PC-9 (cell line): ENCODE results near the gene MTFMT.

ENCODE experiments used
- CTCF ChIP-seq: fragments of 200-600 bp; sonication (generic); conservative IDR thresholded peaks from 2 replicates; pipeline ENCODE4 v1.6.1; 2017; ENCODE audit warnings: mixed run types, antibody characterized with exemption, mild to moderate bottlenecking, moderate library complexity
- EZH2 ChIP-seq: fragments of 200-600 bp; sonication (generic); IDR thresholded peaks from 2 replicates; pipeline ENCODE4 v1.8.0; 2017; ENCODE audit warnings: antibody characterized with exemption, low read depth

DNA sequence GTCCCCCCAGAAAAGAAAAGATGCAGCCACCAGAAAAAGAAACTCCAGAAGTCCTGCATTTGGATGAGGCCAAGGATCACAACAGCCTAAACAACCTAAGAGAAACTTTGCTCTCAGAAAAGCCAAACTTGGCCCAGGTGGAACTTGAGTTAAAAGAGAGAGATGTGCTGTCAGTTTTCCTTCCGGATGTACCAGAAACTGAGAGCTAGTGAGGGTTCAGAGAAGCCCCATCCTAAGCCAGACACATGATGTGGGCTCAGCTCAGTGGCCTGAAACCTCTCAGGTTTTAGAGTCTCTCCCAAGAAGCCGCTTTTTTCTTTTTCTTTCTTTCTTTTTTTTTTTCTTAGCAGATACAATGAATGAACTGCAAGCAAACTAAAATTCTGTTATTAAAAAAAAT is 23.5 kb upstream of the MTFMT start:
- no peak for TF ChIP-seq CTCF
- TF ChIP-seq EZH2: no peak
